Right lung (tissue), 5 donors: ENCODE results near the gene HIVEP3. TPM values are rescaled to one million over a fixed set of nuclear protein-coding genes. Genes with fewer than 3 reads are reported as not detected.

Experiments used
- DNase-seq, 2 donors: peaks; one replicate each; pipeline ENCODE4 v3.0.0-alpha.2; 2013
- polyA plus RNA-seq, 5 donors: library from polyadenylated mRNA; unstranded; fragments of 120-200 nt; gene quantifications; one replicate each; pipeline versions ENCODE4 v1.2.1 to v1.2.3, GENCODE V29; 2013; ENCODE audit warnings: inconsistent platforms in 1 of 5, low replicate concordance in 1 of 5; ENCODE audit not compliant: insufficient read length in 5 of 5, insufficient read depth in 1 of 5

The HIVEP3 gene
- polyA plus RNA-seq, 5 donors: 6.3 to 7.6 (median 6.7) TPM

DNA sequence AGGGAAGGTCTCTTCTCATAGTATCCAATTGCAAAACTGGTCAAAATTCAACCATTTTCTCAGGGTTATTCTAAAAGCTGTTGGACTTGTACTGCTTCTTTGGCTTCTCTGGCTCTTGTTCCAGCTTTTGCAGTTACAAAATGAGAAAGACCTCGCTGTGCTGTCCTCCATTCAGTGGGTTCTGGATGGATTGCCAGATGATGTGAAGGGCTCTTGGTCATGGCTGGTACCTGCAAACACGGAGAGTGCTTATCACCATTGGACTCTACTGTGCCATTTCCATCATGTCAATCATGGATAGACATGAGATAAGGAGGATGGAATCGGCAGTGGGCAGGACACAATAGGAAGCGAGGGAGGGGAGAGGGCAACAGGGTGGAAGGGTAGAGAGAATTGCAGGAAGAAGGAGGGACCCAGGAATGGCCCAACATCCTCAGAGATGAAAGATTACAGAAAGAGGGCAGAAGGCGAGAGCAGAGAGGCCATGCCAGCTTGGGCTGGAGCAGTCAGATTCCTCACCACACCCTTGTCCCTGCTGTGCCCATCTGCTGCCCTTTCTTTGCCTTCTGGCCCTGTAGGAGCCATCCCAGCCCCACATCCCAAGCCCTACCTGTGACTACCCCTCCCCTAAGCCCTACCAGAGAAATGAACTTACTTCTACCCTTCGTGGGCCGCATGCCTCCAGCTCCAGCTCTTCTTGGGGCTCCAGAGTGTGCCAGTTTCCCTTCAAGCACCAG, 70.3 kb downstream of the HIVEP3 start:
- no peak for DNase-seq

DNA sequence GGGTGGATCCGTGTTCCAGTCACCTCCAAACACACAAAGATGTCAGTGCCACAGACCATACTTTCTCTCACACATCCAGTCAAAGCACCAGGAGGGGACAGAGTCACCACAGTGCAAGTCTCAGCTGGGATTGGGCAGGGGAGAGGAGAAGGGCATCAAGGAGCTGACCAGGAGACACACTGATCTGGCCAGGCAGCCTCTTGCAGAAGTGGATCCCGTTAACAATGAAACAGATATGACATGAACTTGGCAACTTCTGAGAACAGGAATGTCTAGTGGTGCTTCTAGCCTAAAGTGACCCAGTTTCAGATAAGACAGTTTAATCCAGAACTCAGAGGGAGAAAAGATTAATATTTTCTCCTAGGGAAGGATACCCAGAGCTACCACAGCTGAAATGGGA, 71.0 kb downstream of the HIVEP3 start:
- no peak for DNase-seq

DNA sequence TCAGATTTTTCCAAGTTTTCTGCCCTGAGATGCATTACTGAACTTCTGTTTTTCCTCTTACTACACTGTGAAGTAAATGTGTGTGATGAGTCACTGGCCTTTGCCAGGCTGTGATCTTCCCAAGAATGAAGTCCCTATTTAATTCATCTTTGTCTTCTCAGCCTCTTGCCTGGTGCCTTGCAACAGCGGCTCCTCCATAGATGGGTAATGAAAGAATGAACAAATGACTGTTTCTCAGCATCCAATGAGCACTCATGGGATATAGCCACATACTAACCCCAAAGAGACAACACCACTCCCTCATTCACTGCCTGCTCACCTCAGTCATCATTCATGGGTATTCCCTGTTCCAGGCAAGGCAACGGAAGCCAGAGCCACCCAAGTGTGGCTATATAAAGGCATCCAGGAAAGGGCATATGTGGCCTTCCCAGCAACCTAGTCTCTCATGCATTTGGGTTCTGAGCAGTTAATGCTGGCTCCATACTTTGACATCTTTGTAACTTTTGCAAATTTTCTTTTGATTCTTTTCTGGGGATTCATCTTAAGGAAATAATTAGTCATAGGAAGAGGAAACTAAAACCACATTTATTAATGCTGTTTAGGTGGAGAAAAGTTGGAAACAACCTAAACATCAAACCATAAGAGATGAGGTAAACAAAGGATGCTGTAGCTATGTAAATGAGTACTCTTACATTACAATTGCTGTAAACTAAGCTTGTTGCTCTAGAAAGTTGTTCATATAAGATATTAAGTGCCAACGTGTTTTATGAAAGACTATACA, 71.9 kb downstream of the HIVEP3 start:
- no peak for DNase-seq

DNA sequence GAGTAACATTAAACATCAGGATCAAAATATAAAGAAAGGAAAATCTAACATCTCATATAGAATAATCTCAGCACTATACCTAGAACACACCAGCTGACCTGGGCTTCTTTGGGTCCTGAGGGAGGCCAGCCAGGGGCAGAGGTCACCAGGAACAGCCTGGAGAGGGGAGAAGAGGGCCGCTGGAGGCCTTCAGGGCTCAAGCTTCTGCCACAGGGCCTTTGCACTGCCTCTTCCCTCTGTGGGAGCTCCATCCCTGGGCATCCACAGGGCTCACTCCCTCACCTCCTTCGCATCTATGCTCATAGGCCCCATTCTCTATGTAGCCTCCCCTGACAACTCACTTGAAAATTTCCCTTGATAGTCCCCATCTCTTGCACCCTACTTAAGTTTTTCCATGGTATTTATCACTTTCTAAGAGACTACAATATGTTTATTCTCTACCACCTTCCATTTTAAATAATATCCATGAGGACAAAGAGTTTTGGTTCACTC, 73.9 kb downstream of the HIVEP3 start:
- no peak for DNase-seq

DNA sequence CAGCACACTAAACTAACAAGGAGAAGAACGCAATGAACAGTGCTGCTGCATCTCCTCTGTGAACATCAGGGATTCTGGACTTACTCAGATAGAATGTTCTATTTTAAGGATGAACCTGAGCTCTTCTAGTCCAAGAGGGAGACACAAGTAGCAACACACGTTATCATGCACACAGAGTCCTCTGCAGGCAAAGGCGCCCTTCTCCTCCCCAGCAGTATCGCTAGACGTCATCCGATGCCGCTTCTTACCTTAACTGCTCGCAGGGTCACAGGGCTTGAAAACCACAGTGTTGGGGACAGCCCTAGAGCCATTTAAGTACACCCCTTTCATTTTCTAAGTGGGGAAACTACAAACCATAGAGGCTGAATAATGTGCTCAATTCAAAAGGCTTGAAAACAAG, 74.5 kb downstream of the HIVEP3 start:
- no peak for DNase-seq

DNA sequence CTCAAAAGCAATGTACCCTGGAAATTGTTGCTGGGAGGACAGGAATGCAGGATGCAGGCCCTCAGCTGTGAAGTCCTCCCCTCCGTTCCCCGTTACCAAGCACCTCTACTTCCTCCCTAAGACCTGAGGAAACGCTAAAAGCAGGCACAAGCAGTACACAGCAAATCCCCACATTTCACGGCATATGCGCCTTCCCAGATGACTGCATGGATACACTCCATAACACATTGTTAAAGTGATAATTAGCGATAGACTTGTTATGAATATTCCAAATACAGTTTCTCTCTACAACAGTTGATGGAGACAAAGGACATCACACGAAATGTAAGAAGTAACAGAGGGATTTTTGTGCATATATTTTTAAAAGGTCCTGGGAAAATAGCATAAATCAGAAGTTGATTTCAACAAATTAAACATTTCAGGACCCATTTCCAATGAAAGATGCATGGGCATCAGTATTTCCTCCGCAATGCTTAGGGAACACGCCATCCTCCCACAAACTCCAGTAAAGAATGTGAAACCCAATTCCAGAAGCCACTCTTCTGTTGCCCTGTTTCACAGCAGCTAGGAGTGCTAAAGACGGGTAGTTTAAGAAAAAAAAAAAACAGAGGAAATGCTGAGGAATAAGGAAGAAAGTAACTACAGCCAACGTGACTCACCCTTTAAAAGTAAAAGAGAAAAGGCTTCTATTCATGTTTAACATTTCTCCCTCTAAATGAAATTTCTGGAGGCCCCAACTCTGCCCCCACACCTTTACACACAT, 75.5 kb downstream of the HIVEP3 start:
- no peak for DNase-seq

DNA sequence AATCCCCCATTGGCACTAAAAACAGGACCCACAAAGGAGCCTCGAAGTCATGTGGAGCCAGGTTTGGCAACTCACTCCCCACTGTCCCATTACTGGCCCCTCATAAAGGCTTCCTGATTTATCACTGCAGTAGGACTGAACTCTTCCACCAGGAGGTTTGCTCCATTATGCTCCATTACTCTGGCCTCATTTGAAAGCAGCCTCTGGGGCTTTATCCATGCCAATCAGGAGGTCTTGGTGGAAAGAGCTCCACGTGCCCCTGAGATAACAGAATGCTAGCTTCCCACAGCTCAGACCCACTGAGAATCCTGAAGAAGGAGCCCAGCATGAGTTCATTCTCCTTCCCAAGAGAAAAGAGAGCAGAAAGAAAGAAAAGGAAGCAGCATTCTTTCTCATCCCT, 76.4 kb downstream of the HIVEP3 start:
- DNase-seq: no peak

DNA sequence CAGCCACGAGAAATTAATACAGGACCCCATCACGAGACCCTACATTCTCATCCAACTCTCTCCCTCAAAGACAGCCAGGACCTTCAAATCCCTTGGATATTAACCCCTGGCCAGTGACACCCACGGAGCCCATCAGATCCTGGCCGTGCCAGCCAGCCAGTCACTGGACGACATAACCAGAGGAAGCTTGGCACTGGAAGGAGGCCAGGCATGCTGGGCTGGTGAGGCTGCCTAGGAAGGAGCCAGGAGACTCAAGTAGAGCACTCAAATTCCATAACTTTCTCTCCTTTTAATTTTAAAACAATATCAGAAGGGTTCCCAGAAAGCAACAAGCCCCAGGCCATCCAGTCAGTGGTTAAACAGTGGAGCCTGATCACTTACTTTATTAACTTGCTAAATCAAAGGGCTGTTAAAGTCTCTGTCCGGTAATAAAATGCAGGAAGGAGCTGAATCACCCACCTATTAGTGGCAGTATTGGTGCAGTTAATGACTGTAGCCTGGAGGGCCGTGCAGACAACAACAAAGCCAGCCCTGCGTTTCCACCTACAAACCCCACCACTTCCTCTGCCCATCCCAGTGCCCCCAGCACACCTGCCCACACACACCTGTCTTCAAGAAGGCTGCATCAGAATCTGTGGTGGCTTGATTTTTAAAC, 78.0 kb downstream of the HIVEP3 start:
- no peak for DNase-seq

DNA sequence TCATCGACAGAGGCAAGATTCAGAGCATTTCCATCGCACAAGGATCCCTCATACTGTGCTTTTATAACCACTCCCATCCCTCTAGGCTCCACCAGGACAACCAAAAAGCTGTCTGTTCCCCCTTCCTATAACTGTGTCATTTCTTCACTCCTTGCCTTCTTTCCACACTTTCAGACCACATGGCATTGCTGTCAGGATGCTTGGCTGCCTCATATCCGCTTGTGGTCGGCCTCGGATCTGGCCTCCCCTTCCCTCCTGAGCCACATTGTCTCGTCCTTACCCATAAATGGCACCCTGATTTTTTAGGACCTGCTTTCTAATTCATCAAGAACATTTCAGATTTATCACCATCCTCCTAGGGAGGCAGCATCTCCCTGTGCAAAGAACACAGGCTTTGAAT, 80.5 kb downstream of the HIVEP3 start:
- DNase-seq: no peak

DNA sequence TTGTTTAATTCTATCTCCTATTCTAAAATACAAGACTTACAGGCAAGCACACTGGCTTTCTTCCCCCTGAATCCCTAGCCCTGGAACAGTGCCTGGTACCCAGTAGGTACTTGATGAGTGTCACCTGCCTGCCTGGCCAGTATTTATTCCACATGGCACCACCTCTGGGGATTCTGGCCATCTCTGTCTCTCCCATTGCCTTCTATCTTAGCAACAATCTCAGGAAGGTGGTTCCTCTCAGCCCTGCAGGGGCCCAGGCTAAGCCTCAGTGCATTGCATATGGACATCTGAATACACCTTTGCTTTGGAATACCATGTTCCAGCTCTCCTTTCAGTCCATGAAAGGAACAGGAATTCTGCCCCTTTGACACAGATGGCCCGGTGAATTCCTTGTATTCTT, 81.0 kb downstream of the HIVEP3 start:
- no peak for DNase-seq

DNA sequence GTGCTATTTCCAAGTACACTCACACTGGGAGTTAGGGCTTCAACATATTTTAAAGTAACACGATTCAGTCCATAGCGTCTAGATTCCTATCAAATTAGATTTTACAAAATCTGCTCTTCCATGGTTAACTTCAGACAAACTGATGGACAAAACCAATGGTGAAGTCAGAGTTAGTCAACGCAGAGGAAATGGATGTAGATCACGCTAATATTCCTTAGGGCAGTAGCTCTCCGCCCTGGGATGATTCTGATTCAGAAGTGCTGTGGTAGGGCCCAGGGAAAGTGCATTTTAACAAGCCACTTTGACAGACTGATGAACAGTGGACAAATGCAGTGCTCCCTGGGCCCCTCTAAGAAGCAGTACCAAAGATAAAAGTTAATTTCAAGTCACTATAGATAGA, 83.2 kb downstream of the HIVEP3 start:
- no peak for DNase-seq

DNA sequence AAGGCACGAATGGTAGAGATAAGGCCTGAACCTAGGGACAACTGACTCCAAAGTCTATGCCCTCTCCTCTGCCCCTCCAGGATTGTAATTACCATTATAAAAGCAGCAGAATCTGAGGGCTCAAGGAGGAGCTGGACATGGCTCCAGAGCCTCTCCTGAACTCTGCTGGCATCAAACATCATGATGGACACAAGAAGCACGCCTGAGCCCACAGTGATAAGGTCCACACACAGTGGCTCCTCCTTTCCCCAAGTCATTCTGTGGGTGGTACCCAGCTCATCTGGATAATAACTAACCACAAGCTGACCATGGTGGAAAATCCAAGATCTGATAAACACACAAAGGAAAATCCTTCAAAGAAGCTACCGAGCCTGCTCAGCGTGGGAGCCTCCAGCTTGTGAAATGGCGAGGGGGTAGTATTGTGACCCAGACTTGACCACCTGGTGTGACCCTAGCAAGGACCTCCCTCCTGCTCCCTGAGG, 85.2 kb downstream of the HIVEP3 start:
- no peak for DNase-seq

DNA sequence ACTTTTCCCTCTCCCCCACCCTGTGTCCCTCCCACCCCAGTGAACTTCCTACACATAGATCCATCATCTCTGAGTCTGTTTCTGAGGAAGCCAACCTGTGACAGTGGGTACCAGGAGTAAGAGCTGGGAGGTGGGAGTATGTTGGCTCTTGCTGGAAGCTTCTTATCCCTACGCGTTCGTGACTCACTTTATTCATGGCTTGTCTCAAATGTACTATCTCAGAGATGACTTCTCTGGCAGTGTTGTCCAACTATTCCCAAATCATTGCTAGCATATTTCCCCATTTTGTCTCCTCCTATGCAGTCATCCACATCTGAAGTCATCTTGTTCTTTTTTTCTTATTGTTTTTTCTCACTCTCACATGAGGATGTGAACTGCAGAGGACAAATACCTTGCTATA, 88.0 kb downstream of the HIVEP3 start:
- no peak for DNase-seq

DNA sequence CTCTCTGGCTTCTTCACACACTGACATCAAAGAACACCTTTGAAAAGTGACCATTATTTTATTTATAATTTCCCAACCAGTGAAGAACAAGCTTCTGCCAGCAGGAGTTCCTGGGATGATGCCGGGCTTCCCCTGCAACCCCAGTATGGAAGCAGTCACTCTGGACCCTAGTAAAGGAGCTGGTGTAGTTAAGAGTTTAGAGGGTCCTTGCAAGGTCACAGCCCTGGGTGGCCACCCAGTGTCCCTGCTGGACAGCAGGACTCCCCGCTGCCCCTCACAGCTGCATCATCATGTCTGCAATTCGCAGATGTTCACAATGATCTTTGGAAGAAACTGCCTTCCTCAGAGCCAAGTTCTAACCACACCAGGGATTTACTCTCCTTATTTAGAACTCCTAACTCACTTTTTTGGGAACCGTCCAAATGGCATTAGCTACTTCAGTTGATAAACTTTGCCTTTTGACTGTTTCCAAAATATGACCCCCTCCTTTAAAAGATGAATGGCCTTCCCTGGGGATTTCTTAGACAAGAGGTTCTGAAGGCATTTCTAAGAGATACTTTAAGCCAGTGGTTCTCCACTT, 90.6 kb downstream of the HIVEP3 start:
- DNase-seq: no peak

DNA sequence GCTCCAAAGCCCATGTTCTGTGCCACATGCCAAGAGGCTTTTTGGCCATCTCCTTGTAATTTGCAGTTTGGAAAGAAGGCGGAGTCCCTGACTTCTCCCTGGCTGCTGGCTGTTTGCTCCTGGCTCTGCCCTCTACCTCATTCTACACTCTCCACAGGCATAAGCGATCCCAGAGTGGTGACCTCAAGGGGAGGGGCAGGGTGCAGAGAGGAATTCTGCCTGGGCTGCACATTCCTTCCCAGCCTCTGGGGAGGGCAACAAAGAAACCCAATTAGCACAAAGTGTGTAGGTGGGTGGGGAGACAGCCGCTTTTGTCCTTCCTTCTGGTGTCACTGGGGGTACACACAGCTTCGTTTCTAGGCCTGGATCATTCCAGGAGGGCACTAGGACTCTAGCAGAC, 95.3 kb downstream of the HIVEP3 start:
- DNase-seq: no peak

DNA sequence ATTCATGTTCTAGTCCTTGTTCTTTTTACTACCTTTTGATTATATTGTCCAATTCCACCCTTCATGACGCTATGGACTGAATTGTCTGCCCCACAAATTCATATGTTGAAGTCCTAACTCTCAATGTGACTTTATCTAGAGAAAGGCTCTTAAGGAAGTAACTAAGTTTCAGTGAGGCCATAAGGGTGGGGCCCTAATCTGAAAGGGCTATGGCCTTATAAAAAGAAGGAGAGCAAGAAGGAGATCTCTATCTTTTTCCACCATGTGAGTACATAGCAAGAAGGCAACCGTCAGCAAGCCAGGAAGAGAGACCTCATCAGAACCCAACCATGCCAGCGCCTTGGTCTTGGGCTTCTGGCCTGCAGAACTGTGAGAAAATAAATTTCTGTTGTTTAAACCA, 95.9 kb downstream of the HIVEP3 start:
- DNase-seq: no peak

DNA sequence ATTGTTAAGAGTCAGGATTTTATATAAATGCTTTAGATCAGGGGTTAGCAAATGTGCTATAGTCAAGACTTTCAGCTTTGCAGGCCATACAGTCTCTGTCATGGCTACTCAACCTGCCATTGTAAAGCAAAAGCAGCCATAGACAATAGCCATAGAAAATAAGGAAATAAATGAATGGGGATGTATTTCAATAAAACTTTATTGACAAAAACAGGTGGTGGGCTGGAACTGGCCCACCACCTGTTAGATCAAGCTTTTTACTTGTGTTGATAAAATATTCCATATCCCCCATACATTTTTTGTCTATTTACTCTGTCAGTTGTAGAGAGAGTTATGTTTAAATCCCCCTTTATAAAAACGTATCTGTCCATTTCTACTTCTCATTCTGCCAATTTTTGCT, 98.9 kb downstream of the HIVEP3 start:
- DNase-seq: no peak

DNA sequence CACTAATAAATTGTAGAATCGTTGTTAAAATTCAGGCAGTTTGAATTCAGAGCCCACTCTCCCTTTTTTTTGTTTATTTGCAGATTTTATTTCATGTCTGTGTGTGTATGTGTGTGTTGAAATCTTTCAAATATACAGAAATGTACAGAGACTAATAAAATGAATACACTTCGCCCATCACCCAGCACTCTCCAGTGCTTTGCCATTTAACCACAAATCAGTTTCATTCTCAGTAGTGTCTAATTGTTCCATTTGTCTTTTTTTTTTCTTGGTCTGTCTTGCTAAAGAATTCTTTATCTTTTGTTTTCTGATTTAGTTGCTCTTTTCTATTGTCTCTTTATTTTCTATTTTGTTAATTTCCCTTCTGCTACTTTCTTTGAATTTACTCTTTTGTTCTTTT, 99.7 kb downstream of the HIVEP3 start:
- DNase-seq: no peak

DNA sequence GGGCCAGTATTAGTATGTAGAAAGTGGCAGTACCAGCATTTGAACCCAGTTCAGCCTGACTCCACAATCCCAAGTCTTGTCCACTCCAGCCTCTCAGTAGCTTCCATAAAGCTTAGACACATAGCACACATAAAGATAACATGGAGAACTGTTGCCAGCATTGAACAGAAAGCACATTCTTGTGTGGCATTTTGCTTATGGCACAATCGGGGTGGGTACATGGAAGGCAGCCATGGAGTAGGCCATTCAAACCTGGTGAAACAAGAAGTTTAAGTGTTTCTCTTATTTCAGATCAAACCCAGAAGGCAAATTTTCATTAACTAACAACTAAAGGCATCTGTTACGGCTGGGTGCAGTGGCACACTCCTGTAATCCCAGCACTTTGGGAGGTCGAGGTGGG, 102.7 kb downstream of the HIVEP3 start:
- no peak for DNase-seq

DNA sequence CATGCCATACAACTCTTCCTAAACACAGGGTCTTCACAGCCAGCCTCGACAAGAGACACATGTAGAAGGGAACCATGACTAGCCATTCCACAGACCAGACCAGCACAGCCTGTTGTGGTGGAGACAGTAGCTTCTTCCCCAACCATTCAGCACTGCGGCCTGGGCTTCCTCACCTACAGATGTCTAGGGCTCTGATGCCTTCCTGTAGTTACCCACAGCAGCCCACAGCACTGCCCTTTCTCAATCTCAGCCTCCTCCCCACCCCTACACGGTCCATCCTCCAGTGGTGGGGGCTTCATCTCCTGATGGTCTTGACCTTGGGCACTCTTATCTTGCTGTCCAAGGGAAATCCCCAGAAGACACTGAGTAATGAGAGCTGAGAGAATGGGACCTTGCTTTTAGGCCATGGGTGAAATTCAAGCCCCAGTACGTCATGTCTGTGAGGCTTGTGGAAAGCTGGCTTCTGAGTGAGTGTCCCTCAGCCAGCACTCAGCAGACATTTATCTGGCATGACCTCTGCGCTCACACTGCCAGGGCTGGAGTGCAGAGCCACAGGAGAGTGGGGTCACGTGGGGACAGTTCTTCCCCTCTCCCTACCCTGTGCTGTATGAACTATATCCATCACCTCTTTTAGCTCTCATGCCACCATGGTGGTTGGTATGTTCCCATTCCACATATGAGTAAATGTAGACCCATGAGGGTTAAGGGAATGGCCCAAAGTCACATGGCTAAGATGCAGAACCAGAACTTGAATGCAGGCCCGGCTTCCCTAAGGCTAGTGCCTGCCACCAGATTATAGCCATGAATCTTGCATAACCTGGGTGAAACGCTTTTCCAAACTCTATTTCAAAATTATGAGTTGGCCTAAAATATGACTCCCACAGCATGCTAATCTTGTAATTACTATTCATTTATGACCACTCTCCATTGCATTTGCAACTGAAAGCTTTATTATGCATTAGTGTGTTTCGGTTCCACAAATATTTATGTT, 104.7 kb downstream of the HIVEP3 start:
- DNase-seq: no peak
